OCI-LY7 (cell line): ENCODE results near the gene AUTS2.

Experiments
- CTCF ChIP-seq: fragments of 200-600 bp; sonication (generic); conservative IDR thresholded peaks from 2 replicates; pipeline ENCODE4 v1.5.1; 2014; ENCODE audit warnings: mild to moderate bottlenecking, antibody characterized with exemption, low read length, moderate library complexity, mixed read lengths
- EZH2phosphoT487 ChIP-seq: fragments of 200-600 bp; sonication (generic); IDR thresholded peaks from 2 replicates; pipeline ENCODE4 v1.6.1; 2018; ENCODE audit warnings: low read depth, borderline replicate concordance, mild to moderate bottlenecking, mixed run types, antibody characterized with exemption, low read length, moderate library complexity, mixed read lengths

- TF ChIP-seq CTCF = no peak
- no peak for TF ChIP-seq EZH2phosphoT487
These were observed 397.8 kb downstream of the AUTS2 start for GRCh38 chr7:69996121-69996520.
